Stimulated activated CD4-positive, alpha-beta T cell treated with anti-CD3 and anti-CD28 coated beads, Interleukin-4, amount 100 ng/mL, for 48 hours (primary cell): Measurements from ENCODE around the gene ZNF446.
"Not testable (repeated sequence)": the region's sequence is repeated elsewhere in the genome, so short reads cannot be mapped to it uniquely, and the experiment has no call there.

Experiments
- DNase-seq, 2 donors: peaks; one replicate each; pipeline ENCODE4 v3.0.0-alpha.2; 2020; ENCODE audit warnings: low read depth in 2 of 2

ZNF446 gene

GRCh38 chr19:58469241-58470013, 6.7 kb upstream of the ZNF446 start:
- DNase-seq: no peak

DNA sequence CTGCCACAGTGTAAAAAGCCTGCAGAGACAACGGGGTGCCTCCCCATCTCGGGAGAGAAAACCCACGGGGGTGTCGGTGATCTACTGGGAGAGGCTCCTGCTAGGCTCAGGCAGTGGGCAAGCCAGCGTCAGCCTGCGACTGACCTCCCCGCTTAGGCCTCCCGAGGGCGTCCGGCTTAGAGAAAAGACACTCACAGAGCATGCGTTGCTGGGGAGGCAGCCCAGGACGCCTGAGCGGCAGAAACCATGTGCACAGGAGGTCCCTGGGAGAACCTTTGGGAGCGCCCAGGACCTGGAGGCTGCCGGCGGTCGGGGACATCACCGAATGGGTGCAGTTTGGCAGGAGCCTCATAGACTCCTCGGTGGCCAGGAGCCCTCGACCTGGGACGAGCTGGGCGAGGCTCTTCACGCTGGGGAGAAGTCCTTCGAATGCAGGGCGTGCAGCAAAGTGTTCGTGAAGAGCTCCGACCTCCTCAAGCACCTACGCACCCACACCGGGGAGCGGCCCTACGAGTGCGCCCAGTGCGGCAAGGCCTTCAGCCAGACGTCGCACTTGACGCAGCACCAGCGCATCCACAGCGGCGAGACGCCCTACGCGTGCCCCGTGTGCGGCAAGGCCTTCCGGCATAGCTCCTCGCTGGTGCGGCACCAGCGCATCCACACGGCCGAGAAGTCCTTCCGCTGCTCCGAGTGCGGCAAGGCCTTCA, 5.2 kb upstream of the ZNF446 start:
- not testable (repeated sequence) for DNase-seq

DNA sequence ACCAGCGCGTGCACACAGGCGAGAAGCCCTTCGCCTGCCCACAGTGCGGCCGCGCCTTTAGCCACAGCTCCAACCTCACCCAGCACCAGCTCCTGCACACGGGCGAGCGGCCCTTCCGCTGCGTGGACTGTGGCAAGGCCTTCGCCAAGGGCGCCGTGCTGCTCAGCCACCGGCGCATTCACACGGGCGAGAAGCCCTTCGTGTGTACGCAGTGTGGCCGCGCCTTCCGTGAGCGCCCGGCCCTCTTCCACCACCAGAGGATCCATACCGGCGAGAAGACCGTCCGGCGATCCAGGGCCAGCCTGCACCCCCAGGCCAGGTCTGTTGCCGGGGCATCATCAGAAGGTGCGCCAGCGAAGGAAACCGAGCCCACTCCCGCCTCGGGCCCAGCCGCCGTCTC, 4.4 kb upstream of the ZNF446 start:
- DNase-seq: no peak

DNA sequence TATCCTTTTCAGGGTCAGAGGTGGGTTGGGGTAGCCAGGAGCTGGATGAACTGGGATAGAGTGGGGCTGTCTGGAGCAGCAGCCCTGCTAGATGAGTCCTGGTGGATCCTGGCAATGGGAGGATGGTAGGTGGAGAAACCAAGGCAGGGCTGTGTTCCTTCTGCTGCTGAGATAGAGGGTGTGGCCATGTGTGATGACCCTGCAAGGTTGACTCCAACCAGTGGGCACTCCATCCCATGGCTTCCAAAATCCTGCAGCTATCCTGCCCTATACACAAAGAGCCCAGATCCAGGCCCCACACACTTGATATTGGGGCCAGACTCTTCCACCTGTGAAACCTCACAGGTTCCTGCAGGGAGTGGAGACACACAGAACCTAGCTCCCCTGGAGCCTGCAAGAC, 2.4 kb upstream of the ZNF446 start:
- DNase-seq: no peak

DNA sequence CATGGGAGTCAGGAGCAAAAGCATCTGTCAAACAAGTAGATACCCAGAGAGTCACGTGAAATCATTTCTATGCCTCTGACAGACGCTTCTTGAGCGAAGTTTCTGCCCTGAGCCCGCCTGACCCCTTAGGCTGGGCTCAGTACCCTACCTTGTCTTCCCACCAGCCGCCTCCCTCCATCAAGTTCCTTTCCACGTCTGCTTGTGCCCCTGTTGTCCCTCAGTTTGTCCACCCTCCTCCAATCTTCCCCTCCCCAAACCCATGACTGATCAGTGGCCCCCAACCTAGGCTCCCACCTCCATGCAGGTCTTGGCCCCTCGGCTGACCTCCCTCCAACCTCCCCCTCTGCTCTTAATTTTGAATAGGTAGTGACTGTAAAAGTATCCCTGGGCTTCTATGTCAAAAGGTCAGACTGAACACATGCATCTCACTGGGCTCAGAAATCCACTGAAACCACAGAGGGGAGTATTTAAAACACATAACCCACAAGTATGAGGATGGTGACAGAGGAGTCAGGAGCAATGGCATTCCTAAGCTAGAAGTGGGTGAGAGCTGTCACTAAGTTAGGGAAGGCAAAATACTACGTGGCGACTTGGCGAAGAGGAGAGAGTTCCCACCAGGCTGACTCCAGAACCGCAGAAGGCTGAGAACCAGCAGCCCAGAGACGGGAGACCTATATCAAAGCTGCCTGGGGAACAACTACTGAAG, 1.7 kb upstream of the ZNF446 start:
- no peak for DNase-seq

DNA sequence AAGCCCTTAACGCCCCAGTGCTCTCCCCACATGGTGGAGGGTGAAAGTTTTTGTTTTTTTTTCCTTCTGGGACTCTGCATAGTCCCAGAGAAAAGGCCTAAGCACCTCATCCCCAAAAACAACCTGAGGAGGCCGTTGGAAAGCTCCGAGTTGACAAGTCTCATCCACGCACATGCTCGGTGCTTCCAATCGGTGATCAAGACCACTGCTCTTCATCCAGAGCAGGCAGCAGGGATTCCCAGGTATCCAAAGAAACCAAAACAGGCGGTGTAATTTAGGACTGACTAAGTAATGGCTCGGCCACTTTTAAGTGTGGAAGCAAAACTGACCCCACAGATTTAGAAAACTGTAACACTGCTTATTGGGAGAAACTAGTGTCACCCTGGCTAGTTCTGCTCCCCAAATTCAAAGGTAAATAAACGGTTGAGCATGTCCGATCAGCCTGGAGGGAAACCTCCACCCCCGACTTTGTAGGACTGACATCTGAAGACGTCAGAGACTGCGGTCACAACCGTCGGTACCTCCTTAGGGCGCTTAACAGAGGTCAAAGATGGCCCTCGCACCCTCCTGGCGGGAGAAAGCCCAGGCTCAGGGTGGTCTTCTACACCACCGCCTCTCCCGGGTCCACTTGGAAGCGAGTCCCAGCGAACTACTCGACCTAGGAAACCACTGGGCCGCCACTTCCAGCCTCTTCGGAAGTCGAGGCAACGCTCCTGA, 997 bp upstream of the ZNF446 start:
- no peak for DNase-seq

DNA sequence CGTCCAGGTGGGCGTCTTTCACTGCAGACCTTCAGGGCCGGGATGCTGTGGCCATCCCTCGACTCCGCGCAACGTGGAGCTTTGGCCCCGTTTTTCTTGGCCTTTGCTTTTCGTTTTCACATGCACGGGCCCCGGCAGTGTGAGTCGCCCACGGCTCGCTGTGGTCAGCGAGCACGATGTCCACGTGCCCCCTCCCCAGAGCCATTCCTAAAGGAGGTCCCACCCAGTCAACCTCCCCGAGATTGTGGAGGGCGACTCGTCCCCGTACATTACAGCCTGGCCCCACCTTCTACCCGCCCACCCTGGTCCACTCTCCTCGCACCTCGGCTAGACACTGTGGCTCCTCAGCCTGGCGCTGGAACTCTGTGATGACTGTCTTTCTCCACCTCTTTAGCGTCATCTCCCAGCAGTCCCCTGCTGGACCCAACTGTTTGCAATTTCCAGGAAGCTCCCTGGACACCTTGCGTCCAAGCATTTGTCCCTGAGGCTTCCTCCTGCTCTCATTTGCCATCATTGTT, 405 bp downstream of the ZNF446 start:
- no peak for DNase-seq

- no peak for DNase-seq
Measured at GRCh38 chr19:58477130-58477529, 978 bp downstream of the ZNF446 start.

DNA sequence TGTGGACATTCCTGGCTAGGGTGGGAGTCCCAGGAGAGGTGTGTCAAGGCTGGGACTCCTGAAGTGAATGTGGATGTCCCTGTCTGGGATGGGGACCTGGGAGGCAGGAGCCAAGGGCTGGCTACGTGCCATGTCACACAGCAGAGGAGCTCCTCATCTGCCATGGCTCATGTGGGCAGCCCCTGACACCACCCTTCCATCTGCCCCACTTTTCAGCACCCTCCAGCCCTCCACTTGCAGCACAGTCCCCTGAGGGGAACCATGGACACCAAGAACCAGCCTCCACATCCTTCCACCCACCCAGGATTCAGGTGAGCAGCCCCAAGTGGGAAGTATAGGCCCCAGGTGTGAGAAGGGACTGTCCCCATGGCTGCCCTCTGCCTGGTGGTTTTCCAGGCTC, 1.7 kb downstream of the ZNF446 start:
- no peak for DNase-seq

- DNase-seq: no peak
Measured at GRCh38 chr19:58479303-58479702, 3.2 kb downstream of the ZNF446 start.

DNA sequence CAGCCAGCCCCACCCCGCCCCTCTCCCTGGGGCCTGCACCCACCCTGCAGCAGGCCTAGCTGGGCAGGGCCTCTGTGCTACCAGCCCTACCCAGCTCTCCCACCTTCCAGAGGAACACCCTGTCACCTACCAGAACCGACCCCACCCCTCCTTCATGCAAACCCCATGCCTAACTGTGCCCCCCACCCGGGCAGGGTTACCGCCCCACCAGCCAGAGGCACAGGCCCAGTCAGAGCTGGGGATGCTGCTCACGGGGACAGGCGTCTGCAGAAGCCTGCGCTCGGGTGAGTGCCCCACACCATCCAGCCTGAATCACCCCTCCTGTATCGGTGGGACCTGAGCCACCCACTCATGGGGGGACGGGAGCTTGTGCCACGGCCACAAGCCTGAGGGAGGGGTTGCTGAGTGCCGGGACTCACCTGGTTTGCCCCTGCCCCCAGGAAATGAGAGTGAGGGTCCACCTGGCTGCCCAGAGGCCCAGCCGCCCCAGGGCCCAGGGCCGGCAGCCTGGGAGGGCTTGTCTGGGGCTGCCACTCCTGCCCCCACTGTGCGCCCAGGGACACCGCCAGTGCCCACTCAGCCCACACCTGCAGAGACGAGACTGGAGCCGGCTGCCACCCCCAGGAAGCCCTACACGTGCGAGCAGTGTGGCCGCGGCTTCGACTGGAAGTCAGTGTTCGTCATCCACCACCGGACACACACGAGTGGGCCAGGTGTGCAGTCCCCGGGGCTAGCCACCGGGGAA, 3.8 kb downstream of the ZNF446 start:
- no peak for DNase-seq

DNA sequence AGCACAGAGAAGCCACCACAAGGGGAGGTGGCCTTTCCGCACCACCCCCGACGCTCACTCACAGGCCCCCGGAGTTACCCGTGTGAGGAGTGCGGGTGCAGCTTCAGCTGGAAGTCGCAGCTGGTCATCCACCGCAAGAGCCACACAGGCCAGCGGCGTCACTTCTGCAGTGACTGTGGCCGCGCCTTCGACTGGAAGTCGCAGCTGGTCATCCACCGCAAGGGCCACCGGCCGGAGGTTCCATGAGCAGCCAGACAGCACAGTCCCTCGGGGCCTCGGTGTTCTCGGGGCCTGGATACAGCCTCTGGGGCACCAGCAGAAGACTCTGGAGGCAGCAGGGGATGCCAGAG, 4.3 kb downstream of the ZNF446 start:
- no peak for DNase-seq

DNA sequence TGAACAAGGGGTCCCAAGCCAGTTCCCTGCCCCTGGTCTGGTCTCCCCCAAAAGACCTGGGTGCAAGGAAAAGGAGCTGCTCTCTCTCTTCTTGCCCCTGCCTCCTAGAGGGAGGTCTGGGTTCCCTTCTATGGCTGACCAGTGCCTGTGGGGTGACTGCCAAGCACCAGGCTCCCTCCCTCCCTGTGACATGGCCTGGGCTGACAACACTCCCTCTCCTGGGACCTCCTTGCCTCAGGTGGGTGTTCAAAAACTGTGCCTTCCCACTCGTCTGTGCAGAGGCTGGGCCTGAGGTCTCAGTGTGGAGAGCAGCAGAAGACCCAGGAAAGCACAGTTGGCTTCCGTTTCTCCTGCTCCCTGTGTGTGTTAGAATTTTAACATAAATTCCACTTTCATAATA, 4.7 kb downstream of the ZNF446 start:
- no peak for DNase-seq

GRCh38 chr19:58482372-58482771, 6.2 kb downstream of the ZNF446 start:
- DNase-seq: no peak

GRCh38 chr19:58483776-58484175, 7.6 kb downstream of the ZNF446 start:
- no peak for DNase-seq

- not testable (repeated sequence) for DNase-seq
Measured at GRCh38 chr19:58484349-58484748, 8.2 kb downstream of the ZNF446 start.

GRCh38 chr19:58491393-58491792, 15.2 kb downstream of the ZNF446 start:
- DNase-seq: no peak

DNA sequence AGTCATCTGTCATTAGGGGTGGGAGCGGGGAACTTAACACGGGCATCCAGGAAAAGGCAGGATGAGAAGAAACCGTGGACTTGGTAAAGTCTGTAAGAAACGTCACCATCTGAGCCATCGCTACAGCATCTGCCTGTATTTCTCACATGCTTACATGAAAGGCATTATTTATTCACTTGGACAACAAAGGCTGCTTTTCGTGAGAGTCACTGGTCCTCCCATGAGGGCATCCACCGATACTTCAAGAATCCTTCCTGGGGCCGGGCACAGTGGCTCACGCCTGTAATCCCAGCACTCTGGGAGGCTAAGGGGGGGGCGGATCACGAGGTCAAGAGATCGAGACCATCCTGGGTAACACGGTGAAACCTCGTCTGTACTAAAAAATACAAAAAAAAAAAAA, 16.1 kb downstream of the ZNF446 start:
- no peak for DNase-seq

DNA sequence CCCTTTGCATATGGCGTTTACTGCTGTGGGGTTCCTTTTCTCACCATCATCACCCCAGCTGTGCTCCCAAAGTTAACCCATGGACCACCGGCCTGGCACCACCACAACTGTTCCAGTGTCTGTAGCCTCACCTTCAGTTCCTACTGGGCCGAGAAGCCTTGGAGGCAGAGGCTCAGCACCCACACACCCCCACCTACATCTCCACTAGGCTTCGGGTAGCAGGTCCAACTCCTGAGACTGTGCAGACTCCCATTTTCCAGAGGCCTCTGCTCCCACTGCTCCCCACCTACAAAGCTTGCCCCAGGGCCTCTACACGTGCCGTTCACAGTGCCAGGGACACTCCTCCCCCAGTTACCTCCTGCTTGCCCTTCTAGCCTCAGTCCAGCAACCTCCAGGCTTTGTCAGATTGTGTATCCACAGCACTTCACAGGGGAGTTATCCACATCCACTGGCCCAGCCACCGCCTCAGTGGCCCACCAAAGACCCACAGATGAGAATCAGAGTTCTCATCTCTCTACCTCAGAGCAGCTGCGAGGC, 21.6 kb downstream of the ZNF446 start:
- DNase-seq: no peak

DNA sequence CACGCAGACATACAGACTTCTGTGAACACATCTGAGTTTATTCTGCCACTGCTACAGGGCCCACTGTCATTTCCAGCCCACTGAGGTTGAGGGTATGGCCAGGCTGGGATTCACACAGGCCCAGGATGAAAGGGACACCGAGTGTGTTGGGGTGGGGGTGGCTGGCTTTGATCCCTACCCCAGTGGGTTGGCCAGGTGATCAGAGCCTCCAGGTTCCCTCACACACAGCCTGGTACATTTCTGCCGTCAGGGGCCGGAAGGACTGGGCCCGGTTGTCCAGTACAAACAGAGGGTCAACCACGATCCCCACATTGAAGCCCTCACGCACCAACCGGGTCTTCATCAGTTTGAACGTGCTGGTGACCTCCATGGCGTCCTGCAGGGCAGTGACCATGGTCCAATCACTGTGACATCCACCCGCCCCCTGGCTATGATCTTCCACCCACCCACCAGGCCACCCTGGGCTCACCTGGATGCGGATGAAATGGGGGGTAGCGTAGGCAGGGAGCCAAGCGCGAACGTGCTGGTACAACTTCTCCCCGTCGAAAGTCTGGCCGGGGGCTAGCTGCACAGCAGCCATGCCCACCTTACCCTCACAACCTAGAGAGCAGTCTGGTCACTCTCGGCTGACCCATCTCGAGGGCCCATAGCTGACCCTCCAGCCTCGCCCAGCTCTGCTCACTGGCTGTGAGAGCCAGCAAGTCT, 22.3 kb downstream of the ZNF446 start:
- DNase-seq: no peak
